ENCODE results near the gene CDHR2. TPM values are rescaled to one million over a fixed set of nuclear protein-coding genes. Genes with fewer than 3 reads are reported as not detected.

CDHR2 gene
- total RNA-seq, 1 experiment from 2014 or later, result 0.63 TPM

- TF ChIP-seq ZBTB43 (CRISPR knock-in tag; IDR thresholded peaks at IDR 0.05), result no peak
- TF ChIP-seq CBFB (CRISPR knock-in tag; IDR thresholded peaks at IDR 0.05; ENCODE audit: low read depth), result no peak
- TF ChIP-seq CREM (CRISPR knock-in tag; IDR thresholded peaks at IDR 0.05), result no peak
- no peak for TF ChIP-seq ZNF281 (CRISPR knock-in tag; IDR thresholded peaks at IDR 0.05)
- TF ChIP-seq ZNF532 (CRISPR knock-in tag; IDR thresholded peaks at IDR 0.05; ENCODE audit: borderline replicate concordance), result no peak
- TF ChIP-seq JAZF1 (CRISPR knock-in tag; IDR thresholded peaks at IDR 0.05), result no peak
- no peak for TF ChIP-seq ATF6 (CRISPR knock-in tag; IDR thresholded peaks at IDR 0.05)
- TF ChIP-seq ZNF219 (CRISPR knock-in tag; IDR thresholded peaks at IDR 0.05; ENCODE audit: borderline replicate concordance), result no peak
- TF ChIP-seq ARID4B (CRISPR knock-in tag; IDR thresholded peaks at IDR 0.05; ENCODE audit: borderline replicate concordance), result no peak
- TF ChIP-seq MLX (CRISPR knock-in tag; IDR thresholded peaks at IDR 0.05), result no peak
- ATAC-seq (no peak), DNase-seq (ENCODE audit: low spot score) (no peak)
- H3K4me3 Mint-ChIP-seq, result no peak overlapping the region
- ChIA-PET CTCF (interaction anchor here (1.0 to 2.8 kb wide), 15 partner anchors 16 to 848 kb away, joined by 3 to 21 read pairs (median 6); partner anchors contain the start of genes CLTB, RNF44 and TSPAN17), POLR2A (interaction anchor here (1.0 kb wide), 1 partner anchor 40 kb away, joined by 3 read pairs; no protein-coding TSS in a partner anchor)
- no peak overlapping the region for H3K27ac Mint-ChIP-seq
- peaks cover 2% of the 10 kb centered on the region for H3K4me1 Mint-ChIP-seq
- H3K36me3 Mint-ChIP-seq, result no peaks in the 10 kb centered on the region
- peaks cover 11% of the 10 kb centered on the region for H3K27me3 Mint-ChIP-seq (ENCODE audit: low read depth)
- no peaks in the 10 kb centered on the region for H3K9me3 Mint-ChIP-seq
Observed at GRCh38 chr5:176577312-176578176, 28.4 kb downstream of the CDHR2 start.
